Endometrium (tissue), 2 donors: ENCODE results near the gene LRIG2.
"Not testable (repeated sequence)": the region's sequence is repeated elsewhere in the genome, so short reads cannot be mapped to it uniquely, and the experiment has no call there.

Source experiments
- FAIRE-seq: peaks from 2 replicates; lab custom pipeline; 2012; peaks lifted over from hg19 to GRCh38; lab: Jason Lieb, UNC
- donor health status: control.
- donor health status: control.

LRIG2 gene

GRCh38 chr1:113072757-113073478, at the start of gene LRIG2:
TSS of gene LRIG2 (plus strand) at chr1:113073198. CDS start at chr1:113073407, 209 bp downstream.
- peak; percentile 91 for FAIRE-seq

- FAIRE-seq, result not testable (repeated sequence)
Observed at GRCh38 chr1:113023316-113023715, 49.7 kb upstream of the LRIG2 start.

- no peak for FAIRE-seq
Observed at GRCh38 chr1:113027007-113027406, 46.0 kb upstream of the LRIG2 start.

- FAIRE-seq, result no peak
Observed at GRCh38 chr1:113027449-113027848, 45.5 kb upstream of the LRIG2 start.

GRCh38 chr1:113029822-113030221, 43.2 kb upstream of the LRIG2 start:
- no peak for FAIRE-seq

GRCh38 chr1:113031171-113031933, 41.6 kb upstream of the LRIG2 start:
- FAIRE-seq, result no peak

GRCh38 chr1:113035086-113035485, 37.9 kb upstream of the LRIG2 start:
- no peak for FAIRE-seq

GRCh38 chr1:113036639-113037321, 36.2 kb upstream of the LRIG2 start:
- FAIRE-seq, result no peak

- no peak for FAIRE-seq
Observed at GRCh38 chr1:113040041-113040440, 33.0 kb upstream of the LRIG2 start.

GRCh38 chr1:113040718-113041412, 32.1 kb upstream of the LRIG2 start:
- FAIRE-seq, result no peak

GRCh38 chr1:113041569-113042284, 31.3 kb upstream of the LRIG2 start:
- no peak for FAIRE-seq

GRCh38 chr1:113042285-113043143, 30.5 kb upstream of the LRIG2 start:
- no peak for FAIRE-seq

GRCh38 chr1:113043144-113043488, 29.9 kb upstream of the LRIG2 start:
- not testable (repeated sequence) for FAIRE-seq

GRCh38 chr1:113046569-113046968, 26.4 kb upstream of the LRIG2 start:
- FAIRE-seq, result no peak

- FAIRE-seq, result no peak
Observed at GRCh38 chr1:113048064-113048463, 24.9 kb upstream of the LRIG2 start.

GRCh38 chr1:113053344-113054126, 19.5 kb upstream of the LRIG2 start:
- FAIRE-seq, result no peak

GRCh38 chr1:113055570-113055969, 17.4 kb upstream of the LRIG2 start:
- no peak for FAIRE-seq

- FAIRE-seq, result no peak
Observed at GRCh38 chr1:113057006-113057405, 16.0 kb upstream of the LRIG2 start.

GRCh38 chr1:113058941-113059706, 13.9 kb upstream of the LRIG2 start:
- FAIRE-seq, result no peak
